Upper lobe of left lung (tissue), 6 donors: ENCODE measurements around the gene RERE. TPM values are rescaled to one million over a fixed set of nuclear protein-coding genes. Genes with fewer than 3 reads are reported as not detected.

Experiments used
- ATAC-seq, 2 donors: fragments of 200-7000 bp; cut with Tn5 transposase; one replicate each; pipeline ENCODE4 v1.9.1; 2022; ENCODE audit warnings: mild to moderate bottlenecking in 2 of 2, moderate library complexity in 2 of 2; ENCODE audit not compliant: low FRiP score in 2 of 2
- DNase-seq, 2 donors: peaks; one replicate each; pipeline ENCODE4 v3.0.0-alpha.2; 2019 to 2020
- H3K27ac ChIP-seq, 4 donors: fragments of 200-600 bp; sonication (generic); one replicate each; pipeline ENCODE4 v1.5.1; 2016 to 2019
- H3K27me3 ChIP-seq, 4 donors: fragments of 200-600 bp; sonication (generic); one replicate each; pipeline ENCODE4 v1.5.1; 2017 to 2019
- H3K36me3 ChIP-seq, 4 donors: fragments of 200-600 bp; sonication (generic); one replicate each; pipeline ENCODE4 v1.5.1; 2016 to 2019
- H3K4me1 ChIP-seq, 4 donors: fragments of 200-600 bp; sonication (generic); one replicate each; pipeline ENCODE4 v1.5.1; 2018 to 2019
- H3K4me3 ChIP-seq, 4 donors: fragments of 200-600 bp; sonication (generic); one replicate each; pipeline ENCODE4 v1.5.1; 2017 to 2019; ENCODE audit warnings: mild to moderate bottlenecking in 2 of 4, moderate library complexity in 1 of 4
- H3K9me3 ChIP-seq, 4 donors: fragments of 200-600 bp; sonication (generic); one replicate each; pipeline ENCODE4 v1.5.1; 2018 to 2019
- EP300 ChIP-seq, 4 donors: sonication (generic); formaldehyde crosslinking; IDR thresholded peaks; one replicate each; pipeline ENCODE4 v1.5.1; 2017; ENCODE audit warnings: antibody characterized with exemption in 4 of 4, control low read depth in 2 of 4
- POLR2A ChIP-seq, 4 donors: fragments of 450-650 bp; IDR thresholded peaks; one replicate each; pipeline ENCODE4 v1.5.1; 2016 to 2017; ENCODE audit warnings: antibody characterized with exemption in 4 of 4, mild to moderate bottlenecking in 2 of 4
- POLR2AphosphoS5 ChIP-seq, 2 donors: sonication (generic); formaldehyde crosslinking; IDR thresholded peaks; one replicate each; pipeline ENCODE4 v1.5.1; 2017; ENCODE audit warnings: antibody characterized with exemption in 2 of 2
- WGBS, 2 donors: methylation state at CpG; one replicate each; pipeline ENCODE4 v1.1.5; 2017 to 2018; 5-methylcytosine and 5-hydroxymethylcytosine counted together
- total RNA-seq, 6 donors: library from RNA; depleted of rRNA in 4 of 6; stranded (reverse); fragments of >200 nt in 4 of 6; gene quantifications; one replicate each; pipeline versions ENCODE4 v1.1.0 to v1.2.1, GENCODE V29; 2016 to 2021
- TF ChIP-seq, protein P1 (sequence below), 6 experiments: fragments of 450-650 bp in 4 of 6; fragments of 200-600 bp in 2 of 6; sonication (generic) in 2 of 6; IDR thresholded peaks; one replicate each; pipeline ENCODE4 v1.5.1; 2016 to 2019; ENCODE audit warnings: antibody characterized with exemption in 6 of 6
- donor health status: DM: no; HTN: no; CAD: no; lungs with moderate emphysema.
- donor health status: DM: no; HTN: yes; CAD: no; lungs with severe emphysema.

The RERE gene
- total RNA-seq, 6 donors from 2014 or later: 75.5 to 222 (median 104) TPM

DNA sequence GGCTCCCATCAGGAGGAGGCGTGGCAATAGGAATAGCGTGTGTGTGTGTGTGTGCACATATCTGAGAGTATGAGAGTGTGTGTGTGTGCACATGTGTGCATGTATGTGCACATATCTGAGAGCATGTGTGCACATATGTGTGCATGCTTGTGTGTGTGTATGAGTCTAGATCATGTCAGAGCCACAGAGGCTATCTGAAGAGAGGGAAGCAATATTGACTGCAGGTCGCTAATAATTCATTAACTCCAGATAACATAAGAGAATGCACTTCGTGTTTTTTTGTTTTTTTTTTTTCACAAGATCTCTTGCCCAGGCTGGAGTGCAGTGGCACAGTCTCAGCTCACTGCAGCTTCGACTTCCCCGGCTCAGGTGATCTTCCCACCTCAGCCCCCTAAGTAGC lies 504.2 kb downstream of the RERE start:
- H3K4me3 ChIP-seq: no peak overlapping the region
- H3K27me3 ChIP-seq: peaks cover 0 to 8% (median 0%) of the 10 kb centered on the region in 4 donors
- H3K9me3 ChIP-seq: no peaks in the 10 kb centered on the region
- no peaks in the 10 kb centered on the region for H3K36me3 ChIP-seq
- ATAC-seq: no peak
- DNase-seq: no peak
- 66 to 81% methylated on average over 6 of the region's 6 CpGs for WGBS, 2 donors
- peaks cover 22 to 35% (median 25%) of the 10 kb centered on the region in 4 donors for H3K4me1 ChIP-seq
- no peak overlapping the region for H3K27ac ChIP-seq
- TF ChIP-seq, protein P1, sequence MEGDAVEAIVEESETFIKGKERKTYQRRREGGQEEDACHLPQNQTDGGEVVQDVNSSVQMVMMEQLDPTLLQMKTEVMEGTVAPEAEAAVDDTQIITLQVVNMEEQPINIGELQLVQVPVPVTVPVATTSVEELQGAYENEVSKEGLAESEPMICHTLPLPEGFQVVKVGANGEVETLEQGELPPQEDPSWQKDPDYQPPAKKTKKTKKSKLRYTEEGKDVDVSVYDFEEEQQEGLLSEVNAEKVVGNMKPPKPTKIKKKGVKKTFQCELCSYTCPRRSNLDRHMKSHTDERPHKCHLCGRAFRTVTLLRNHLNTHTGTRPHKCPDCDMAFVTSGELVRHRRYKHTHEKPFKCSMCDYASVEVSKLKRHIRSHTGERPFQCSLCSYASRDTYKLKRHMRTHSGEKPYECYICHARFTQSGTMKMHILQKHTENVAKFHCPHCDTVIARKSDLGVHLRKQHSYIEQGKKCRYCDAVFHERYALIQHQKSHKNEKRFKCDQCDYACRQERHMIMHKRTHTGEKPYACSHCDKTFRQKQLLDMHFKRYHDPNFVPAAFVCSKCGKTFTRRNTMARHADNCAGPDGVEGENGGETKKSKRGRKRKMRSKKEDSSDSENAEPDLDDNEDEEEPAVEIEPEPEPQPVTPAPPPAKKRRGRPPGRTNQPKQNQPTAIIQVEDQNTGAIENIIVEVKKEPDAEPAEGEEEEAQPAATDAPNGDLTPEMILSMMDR (IDR thresholded peaks at IDR 0.05): no peak
- no peak for TF ChIP-seq POLR2AphosphoS5 (IDR thresholded peaks at IDR 0.05)
- no peak for TF ChIP-seq EP300 (IDR thresholded peaks at IDR 0.05)
- TF ChIP-seq POLR2A (IDR thresholded peaks at IDR 0.05): no peak

DNA sequence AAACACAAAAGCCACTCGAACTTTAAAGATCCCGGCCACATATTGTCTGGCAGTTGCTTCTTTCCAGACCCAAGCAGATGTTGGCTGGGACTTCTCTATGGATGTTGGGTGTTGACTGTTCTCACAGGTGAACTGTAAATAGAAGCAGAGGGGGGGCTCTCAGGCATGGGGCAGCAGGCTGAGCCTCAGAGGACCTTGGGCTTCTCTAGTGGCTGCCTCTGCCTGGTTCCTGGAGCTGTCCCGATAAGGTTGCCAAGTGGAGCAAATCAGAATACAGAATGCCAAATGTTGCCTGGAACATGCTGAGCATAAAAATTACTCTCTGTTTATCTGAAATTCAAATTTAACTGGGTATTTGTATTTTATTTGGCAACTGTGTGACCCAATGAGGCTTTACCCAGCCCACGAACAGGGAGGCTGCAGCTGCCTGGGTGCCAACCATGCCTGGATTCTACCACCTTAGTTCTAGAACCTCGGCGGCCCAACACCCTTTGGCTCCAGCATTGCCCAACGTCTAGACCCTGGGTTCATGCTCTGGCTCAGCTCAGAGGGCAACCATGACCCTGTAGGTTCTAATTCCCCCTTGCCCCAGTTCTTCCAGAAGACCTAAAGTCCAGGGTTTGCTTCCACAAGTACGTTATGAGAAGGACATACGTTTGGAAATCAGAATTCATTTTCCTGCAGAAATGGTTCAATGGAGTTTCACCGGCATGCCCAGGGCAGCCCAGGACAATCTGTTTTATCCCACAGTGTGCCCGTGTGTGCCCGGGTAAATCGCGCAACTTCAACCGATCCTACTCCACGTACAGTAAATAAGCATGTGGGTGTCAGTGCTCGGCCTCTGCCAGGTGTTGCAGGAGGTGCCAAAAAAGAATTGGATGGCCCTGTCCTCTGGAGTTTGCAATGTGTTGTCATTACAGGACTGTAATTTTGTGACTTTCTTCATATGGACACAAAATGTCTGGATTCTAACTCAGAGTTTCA lies 504.9 kb downstream of the RERE start:
- Histone ChIP-seq H3K36me3 (no peaks in the 10 kb centered on the region), H3K4me1 (peaks cover 15 to 28% (median 19%) of the 10 kb centered on the region in 4 donors), H3K27me3 (peaks cover 0 to 5% (median 0%) of the 10 kb centered on the region in 4 donors), H3K27ac (peak overlapping the region in 1 of 4 donors; percentile 20), H3K9me3 (no peaks in the 10 kb centered on the region), H3K4me3 (no peak overlapping the region)
- TF ChIP-seq, protein P1 (IDR thresholded peaks at IDR 0.05): no peak
- TF ChIP-seq POLR2AphosphoS5 (IDR thresholded peaks at IDR 0.05) (no peak), POLR2A (IDR thresholded peaks at IDR 0.05) (no peak), EP300 (IDR thresholded peaks at IDR 0.05) (no peak)
- ATAC-seq (no peak), DNase-seq (no peak)
- WGBS, 2 donors: 83 to 84% methylated on average over 16 to 17 of the region's 17 CpGs

GRCh38 chr1:8311068-8311718 lies 506.2 kb downstream of the RERE start:
- Histone ChIP-seq H3K36me3 (no peaks in the 10 kb centered on the region), H3K4me1 (peaks cover 14 to 27% (median 18%) of the 10 kb centered on the region in 4 donors), H3K9me3 (no peaks in the 10 kb centered on the region), H3K27me3 (peaks cover 0 to 3% (median 0%) of the 10 kb centered on the region in 4 donors), H3K4me3 (no peak overlapping the region), H3K27ac (no peak overlapping the region)
- no peak for DNase-seq
- TF ChIP-seq, protein P1 (IDR thresholded peaks at IDR 0.05): no peak
- TF ChIP-seq EP300 (IDR thresholded peaks at IDR 0.05) (no peak), POLR2A (IDR thresholded peaks at IDR 0.05) (no peak), POLR2AphosphoS5 (IDR thresholded peaks at IDR 0.05) (no peak)
- no peak for ATAC-seq
- 88 to 92% methylated on average over 1 of the region's 1 CpG for WGBS, 2 donors

DNA sequence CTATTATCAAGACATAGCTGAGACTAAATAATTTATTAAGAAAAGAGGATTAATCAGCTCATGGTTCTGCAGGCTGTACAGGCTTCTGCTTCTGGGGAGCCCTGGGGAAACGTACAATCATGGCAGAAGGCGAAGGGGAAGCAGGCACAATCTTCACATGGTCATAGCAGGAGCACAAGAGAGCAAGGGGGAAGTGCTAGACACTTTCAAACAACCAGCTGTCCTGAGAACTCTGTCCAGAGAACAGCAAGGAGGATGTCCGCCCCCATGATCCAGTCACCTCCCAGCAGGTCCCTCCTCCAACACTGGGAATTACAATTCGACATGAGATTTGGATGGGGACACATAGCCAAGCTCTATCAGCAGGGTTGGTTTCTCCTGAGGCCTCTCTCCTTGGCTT lies 509.8 kb downstream of the RERE start:
- H3K36me3 ChIP-seq: no peaks in the 10 kb centered on the region
- DNase-seq (no peak), ATAC-seq (peak in 1 of 2 donors; percentile 40)
- TF ChIP-seq EP300 (IDR thresholded peaks at IDR 0.05) (no peak), POLR2AphosphoS5 (IDR thresholded peaks at IDR 0.05) (no peak), POLR2A (IDR thresholded peaks at IDR 0.05) (no peak)
- TF ChIP-seq, protein P1 (IDR thresholded peaks at IDR 0.05): no peak
- no peak overlapping the region for H3K27ac ChIP-seq
- H3K4me3 ChIP-seq: no peak overlapping the region
- no peaks in the 10 kb centered on the region for H3K27me3 ChIP-seq
- peaks cover 0 to 5% (median 1%) of the 10 kb centered on the region in 4 donors for H3K4me1 ChIP-seq
- 78 to 87% methylated on average over 4 of the region's 4 CpGs for WGBS, 2 donors
- no peaks in the 10 kb centered on the region for H3K9me3 ChIP-seq
